DMS53 treated with DMSO at 0.1 percent for 48 hours (cell line): ENCODE data around the gene ZNF418.

Source experiments
- DNase-seq: peaks from one replicate; lab custom pipeline; 2025; ENCODE audit not compliant: unreplicated experiment; lab: John Stamatoyannopoulos, UW

ZNF418 gene

DNA sequence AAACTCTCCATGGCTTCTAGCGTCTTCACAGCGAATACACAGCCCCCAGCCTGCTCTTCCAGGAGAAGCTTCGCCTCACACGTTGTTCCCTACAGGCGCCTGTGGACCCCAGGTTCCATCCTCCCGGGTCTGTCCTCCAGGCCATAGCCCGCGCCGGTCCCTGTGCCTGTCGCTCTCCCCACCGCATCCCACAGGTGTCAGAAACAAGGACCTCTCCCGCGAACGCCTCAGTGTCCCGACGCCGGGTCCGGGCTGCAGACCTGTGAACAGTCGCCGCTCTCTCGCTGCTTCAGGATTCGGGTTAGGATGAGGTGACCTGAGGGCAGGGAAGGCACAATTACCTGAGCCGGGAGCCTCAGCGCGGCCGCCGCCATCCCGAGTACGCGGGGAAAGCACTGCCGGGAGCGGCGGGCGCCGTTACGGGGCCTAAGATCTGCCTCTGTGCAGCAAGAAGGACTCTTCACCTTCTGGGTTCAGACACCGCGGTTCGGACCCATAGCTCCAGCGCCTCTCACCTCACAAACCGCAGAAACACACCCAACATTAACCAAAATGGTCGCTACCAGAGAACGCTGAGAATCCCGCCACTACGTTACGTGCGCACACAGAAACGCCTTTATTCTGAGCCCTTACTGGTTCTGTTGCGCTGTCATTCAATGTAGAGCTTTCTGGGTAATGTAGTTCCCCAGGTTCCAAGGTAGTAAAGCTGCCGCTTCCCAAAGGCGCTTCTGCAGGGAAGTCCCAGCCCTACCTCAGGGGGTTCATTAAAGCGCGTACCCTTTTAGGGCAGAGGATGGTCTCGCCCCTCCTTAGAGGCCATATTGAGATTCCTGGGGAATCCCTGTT lies at the start of gene ZNF418:
Gene ZNF418, minus strand, starts transcription at position 583 of the 846 bp plus-strand sequence. CDS start 1,580 bp downstream, outside the sequence.
- DNase-seq, result peak; percentile 49

DNA sequence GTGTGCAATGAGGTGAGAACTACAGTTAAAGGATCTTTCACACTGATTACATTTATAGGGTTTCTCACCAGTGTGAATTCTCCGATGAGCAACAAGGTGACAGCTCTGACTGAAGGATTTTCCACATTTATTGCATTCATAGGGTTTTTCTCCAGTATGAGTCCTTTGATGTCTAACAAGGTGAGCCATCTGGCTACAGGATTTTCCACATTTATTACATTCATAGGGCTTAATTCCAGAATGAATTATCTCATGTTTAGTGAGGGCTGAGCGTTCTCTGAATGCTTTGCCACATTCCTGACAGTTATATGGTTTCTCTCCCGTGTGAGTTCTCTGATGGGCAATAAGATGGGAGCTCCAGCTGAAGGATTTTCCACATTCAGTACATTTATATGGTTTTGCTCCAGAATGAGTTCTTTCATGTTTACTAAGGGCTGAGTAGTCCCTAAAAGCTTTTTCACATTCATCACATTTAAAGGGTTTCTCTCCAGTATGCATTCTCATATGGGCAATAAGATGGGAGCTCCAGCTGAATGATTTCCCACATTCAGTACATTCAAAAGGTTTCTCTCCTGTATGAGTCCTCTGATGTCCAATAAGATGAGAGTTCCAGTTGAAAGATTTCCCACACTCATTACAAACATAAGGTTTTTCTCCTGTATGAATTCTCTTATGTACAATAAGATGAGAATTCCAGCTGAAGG lies 43.5 kb upstream of the ZNF418 start:
- DNase-seq, result peak; percentile 7

GRCh38 chr19:57974434-57974833 lies 39.2 kb upstream of the ZNF418 start, which contains the start of gene C19orf18:
Gene C19orf18 (minus strand): TSS chr19:57974534. CDS start chr19:57974432, 102 bp downstream.
- no peak for DNase-seq

DNA sequence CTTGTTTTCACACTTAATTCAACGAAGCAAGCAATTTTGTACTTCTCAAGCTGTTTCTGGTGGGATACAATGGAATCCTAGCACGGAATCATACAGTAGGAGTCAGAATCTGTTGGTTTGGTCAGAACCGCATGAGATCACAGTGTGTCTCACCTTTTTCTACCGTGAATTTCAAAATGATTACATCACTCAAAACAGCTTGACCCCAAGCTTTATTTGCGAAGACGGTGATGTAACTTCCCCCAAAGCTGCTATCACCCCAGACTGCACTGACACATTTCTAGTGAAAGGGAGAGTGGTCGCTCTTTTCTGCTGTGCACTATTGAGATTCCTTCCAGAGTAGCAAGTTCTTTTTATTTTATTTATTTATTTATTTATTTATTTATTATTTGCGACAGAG lies 29.6 kb upstream of the ZNF418 start:
- no peak for DNase-seq

- DNase-seq, result no peak
These were observed 26.6 kb upstream of the ZNF418 start for GRCh38 chr19:57961785-57962184.

DNA sequence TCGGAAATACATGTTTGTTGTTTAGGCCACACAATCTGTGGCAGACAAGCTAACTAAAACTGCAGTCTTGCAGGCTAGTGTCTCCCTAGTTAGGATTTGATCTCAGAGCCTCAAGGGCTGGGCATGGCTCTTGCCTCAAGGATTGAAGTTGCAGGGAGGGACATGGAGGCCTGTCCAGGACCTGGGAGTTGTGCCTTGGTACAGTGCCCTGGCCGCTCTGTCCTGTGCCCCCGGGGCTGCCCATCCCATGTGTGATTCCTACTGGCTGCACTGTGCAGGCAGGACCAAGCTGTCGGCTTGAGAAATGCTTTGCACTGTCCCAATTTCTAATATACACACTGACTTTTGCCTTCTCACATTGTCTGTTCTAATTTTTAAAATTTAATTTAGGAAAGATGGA lies 19.8 kb upstream of the ZNF418 start:
- DNase-seq, result no peak

- no peak for DNase-seq
These were observed 14.5 kb upstream of the ZNF418 start for GRCh38 chr19:57949702-57950101.

GRCh38 chr19:57949296-57949695 lies 14.1 kb upstream of the ZNF418 start:
- no peak for DNase-seq

GRCh38 chr19:57947419-57948134 lies 12.4 kb upstream of the ZNF418 start, which contains the start of gene ZNF256:
Gene ZNF256 (minus strand): TSS chr19:57947706. CDS start chr19:57947474, 232 bp downstream.
- peak; percentile 53 for DNase-seq

- DNase-seq, result no peak
These were observed 11.9 kb upstream of the ZNF418 start for GRCh38 chr19:57947088-57947418.

DNA sequence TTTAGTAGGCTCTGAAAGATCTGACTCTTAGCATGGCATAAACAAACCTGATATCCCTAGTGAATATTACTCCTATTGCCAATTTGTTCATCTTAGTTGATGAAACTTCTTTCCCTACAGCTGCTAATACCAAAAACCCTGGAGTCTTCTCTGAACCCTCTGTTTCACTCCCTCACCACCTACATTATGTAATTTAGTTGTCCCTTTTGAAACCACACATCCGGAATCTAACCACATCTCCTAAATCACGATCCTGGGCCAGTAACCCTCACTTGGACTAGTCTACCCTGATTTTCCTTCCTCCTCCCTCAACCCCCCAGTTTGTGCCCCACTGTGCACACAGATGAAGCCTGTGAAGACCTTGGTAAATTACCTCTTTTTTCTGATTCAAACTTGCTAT lies 11.1 kb upstream of the ZNF418 start:
- DNase-seq, result no peak

- no peak for DNase-seq
These were observed 6.4 kb upstream of the ZNF418 start for GRCh38 chr19:57941593-57941992.

- DNase-seq, result no peak
These were observed 529 bp upstream of the ZNF418 start for GRCh38 chr19:57935731-57936130.

- DNase-seq, result no peak
These were observed 7.6 kb downstream of the ZNF418 start for GRCh38 chr19:57927587-57927986.

DNA sequence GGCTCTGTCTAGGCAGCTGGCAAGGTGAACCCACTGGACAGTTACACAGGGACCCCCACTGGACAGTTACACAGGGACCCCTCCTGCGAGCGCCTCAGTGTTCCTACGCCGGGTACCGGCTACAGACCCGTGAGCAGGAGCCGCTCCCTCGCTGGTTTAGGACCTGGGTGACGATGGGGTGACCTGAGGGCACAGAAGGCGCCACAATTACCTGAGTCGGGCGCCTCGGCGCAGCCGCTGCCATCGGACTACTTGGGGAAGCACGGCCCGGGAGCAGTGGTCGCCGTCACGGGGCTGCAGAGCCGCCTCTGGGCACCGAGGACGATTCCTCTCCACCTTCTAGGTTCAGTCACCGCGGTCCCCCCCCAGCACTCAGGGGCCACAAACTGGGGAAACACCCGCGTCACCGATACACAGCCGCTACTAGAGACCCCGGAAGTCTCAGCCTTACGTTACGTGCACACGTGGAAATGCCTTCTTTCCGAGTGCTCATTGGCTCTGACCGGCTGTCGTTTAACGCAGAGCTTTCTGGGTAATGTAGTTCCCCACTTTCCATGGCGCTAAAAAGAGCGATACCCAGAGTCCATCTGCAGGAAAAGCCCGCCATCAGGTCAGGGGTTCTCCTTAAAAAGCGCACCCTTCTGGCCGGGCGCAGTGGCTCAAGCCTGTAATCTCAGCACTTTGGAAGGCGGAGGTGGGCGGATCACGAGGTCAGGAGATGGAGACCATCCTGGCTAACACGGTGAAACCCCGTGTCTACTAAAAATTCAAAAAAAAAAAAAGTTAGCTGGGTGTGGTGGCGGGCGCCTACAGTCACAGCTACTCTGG lies 18.8 kb downstream of the ZNF418 start, which contains the start of gene ZNF417:
Gene ZNF417, minus strand, starts transcription at position 425 of the 828 bp plus-strand sequence. Its CDS starts 181 bp downstream, at position 244.
- peak; percentile 95 for DNase-seq

GRCh38 chr19:57914531-57914930 lies 20.7 kb downstream of the ZNF418 start:
- no peak for DNase-seq

DNA sequence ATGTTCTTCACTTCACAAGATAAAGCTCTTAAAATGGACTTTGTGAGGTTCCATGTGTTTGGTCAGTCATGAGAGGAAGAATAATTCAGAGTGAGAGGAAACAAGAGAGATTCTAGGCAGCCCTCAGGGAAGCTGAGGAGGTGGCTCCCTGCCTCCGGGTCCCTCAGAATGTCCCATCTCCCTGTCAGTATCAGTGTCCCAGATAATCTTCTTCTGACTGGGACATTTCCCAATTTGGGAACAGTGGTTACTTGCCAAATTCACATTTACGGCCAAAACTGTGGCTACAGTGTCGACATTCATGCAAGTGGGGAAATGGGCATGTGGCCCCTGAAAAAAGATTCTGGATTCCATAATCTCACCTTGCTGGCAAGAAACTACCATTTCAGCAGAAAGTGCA lies 27.8 kb downstream of the ZNF418 start:
- DNase-seq, result no peak

DNA sequence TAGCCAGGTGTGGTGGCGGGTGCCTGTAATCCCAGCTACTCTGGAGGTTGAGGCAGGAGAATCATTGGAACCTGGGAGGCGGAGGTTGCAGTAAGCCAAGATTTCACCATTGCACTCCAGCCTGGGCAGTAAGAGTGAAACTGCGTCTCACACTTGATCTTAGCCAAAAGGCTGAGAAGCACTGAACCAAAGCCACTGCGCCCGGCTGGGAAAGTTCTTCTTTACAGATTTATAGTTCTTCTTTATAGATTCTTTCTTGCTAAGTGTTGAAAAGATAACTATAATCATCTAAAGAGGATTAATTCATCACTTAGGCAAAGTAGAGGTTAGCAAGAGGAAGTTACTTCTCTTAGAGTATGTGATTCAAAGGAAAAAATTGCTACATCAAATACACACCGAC lies 29.9 kb downstream of the ZNF418 start:
- DNase-seq, result no peak

- no peak for DNase-seq
These were observed 31.5 kb downstream of the ZNF418 start for GRCh38 chr19:57903618-57904184.

DNA sequence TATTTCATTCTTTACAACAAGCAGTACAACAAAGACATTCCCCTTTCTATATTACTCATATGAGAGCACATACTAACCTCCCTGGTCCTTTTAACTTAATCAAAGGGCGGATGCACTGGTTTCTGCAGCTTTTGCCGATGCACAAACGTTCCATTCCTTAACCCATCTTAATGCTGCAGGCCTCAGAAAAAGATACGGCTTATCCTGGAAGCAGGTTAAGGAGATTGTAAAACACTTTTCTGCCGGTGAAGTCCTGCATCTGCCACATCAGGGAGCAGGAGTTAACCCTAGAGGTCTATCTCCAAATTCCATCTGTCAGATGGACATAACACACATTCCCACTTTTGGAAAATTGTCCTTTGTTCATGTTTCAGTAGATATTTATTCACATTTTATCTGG lies 34.9 kb downstream of the ZNF418 start:
- DNase-seq, result no peak
